Renal cortex interstitium (tissue), 15 donors: ENCODE data around the gene E2F3. TPM values are rescaled to one million over a fixed set of nuclear protein-coding genes. Genes with fewer than 3 reads are reported as not detected.

Experiments used
- DNase-seq, 11 donors: peaks; one replicate each; pipeline ENCODE4 v3.0.0-alpha.2; 2013; ENCODE audit warnings: low read depth in 9 of 11, low spot score in 4 of 11; ENCODE audit errors: extremely low read depth in 1 of 11
- long read RNA-seq, 16 experiments: transcript quantifications; one replicate each; lab custom pipeline, GENCODE V29; 2026
- polyA plus RNA-seq, 3 donors: library from polyadenylated mRNA; unstranded; fragments of 120-200 nt; gene quantifications; one replicate each; pipeline ENCODE4 v1.2.1, GENCODE V29; 2013; ENCODE audit not compliant: insufficient read length in 3 of 3

Gene E2F3
- 10 to 100 TPM; 19.3 to 22.2 (median 19.3) TPM for polyA plus RNA-seq
- long read RNA-seq, donor 1 = 0 reads
- long read RNA-seq, donor 2 = 0 reads
- long read RNA-seq, donor 3 = 0 reads
- long read RNA-seq, donor 4 = 0 reads
- long read RNA-seq, donor 5 = 0 reads
- long read RNA-seq, donor 6 = 0 reads
- long read RNA-seq, donor 7, full-length matches to known transcripts = 1 of 1 reads
- long read RNA-seq, donor 7, partial matches to known transcripts = 0 of 1 reads
- long read RNA-seq, donor 7, other reads (novel, unspliced or antisense) = 0 of 1 reads
- long read RNA-seq, donor 8 = 0 reads
- long read RNA-seq, donor 9 = 0 reads
- long read RNA-seq, donor 10, full-length matches to known transcripts = 1 of 1 reads
- long read RNA-seq, donor 10, partial matches to known transcripts = 0 of 1 reads
- long read RNA-seq, donor 10, other reads (novel, unspliced or antisense) = 0 of 1 reads
- long read RNA-seq, donor 11, full-length matches to known transcripts = 1 of 1 reads
- long read RNA-seq, donor 11, partial matches to known transcripts = 0 of 1 reads
- long read RNA-seq, donor 11, other reads (novel, unspliced or antisense) = 0 of 1 reads
- long read RNA-seq, donor 12 = 0 reads
- long read RNA-seq, donor 13 = 0 reads
- long read RNA-seq, donor 14 = 0 reads
- long read RNA-seq, donor 15 = 0 reads
- long read RNA-seq, donor 16 = 0 reads

GRCh38 chr6:20401205-20402091 is at the start of gene E2F3:
E2F3 (plus strand) TSS chr6:20401879; CDS start chr6:20402233, 354 bp downstream.
- peak; percentile 93 to 100 (median 99) for DNase-seq

- no peak for DNase-seq
These were observed 49.3 kb upstream of the E2F3 start for GRCh38 chr6:20352346-20352745.

- DNase-seq = no peak
These were observed 48.5 kb upstream of the E2F3 start for GRCh38 chr6:20353134-20353533.

GRCh38 chr6:20354366-20354765 is 47.3 kb upstream of the E2F3 start:
- DNase-seq = no peak

GRCh38 chr6:20360471-20361119 is 41.1 kb upstream of the E2F3 start:
- no peak for DNase-seq

- no peak for DNase-seq
These were observed 39.1 kb upstream of the E2F3 start for GRCh38 chr6:20362623-20363022.

- no peak for DNase-seq
These were observed 37.4 kb upstream of the E2F3 start for GRCh38 chr6:20364327-20364726.

- DNase-seq = no peak
These were observed 36.2 kb upstream of the E2F3 start for GRCh38 chr6:20365456-20365855.

GRCh38 chr6:20366082-20366830 is 35.4 kb upstream of the E2F3 start:
- no peak for DNase-seq

GRCh38 chr6:20367743-20368485 is 33.8 kb upstream of the E2F3 start:
- peak in 1 of 11 donors; percentile 2 for DNase-seq

GRCh38 chr6:20370393-20370792 is 31.3 kb upstream of the E2F3 start:
- DNase-seq = no peak

GRCh38 chr6:20370801-20371200 is 30.9 kb upstream of the E2F3 start:
- DNase-seq = no peak

GRCh38 chr6:20375436-20375835 is 26.2 kb upstream of the E2F3 start:
- no peak for DNase-seq

- DNase-seq = peak in 8 of 11 donors; percentile 5 to 20 (median 12)
These were observed 23.9 kb upstream of the E2F3 start for GRCh38 chr6:20377623-20378265.

GRCh38 chr6:20379231-20379630 is 22.4 kb upstream of the E2F3 start:
- no peak for DNase-seq

- no peak for DNase-seq
These were observed 15.5 kb upstream of the E2F3 start for GRCh38 chr6:20386218-20386617.

GRCh38 chr6:20389066-20389465 is 12.6 kb upstream of the E2F3 start:
- DNase-seq = no peak
